ENCODE measurements around the gene COL6A1.

COL6A1 gene, protein sequence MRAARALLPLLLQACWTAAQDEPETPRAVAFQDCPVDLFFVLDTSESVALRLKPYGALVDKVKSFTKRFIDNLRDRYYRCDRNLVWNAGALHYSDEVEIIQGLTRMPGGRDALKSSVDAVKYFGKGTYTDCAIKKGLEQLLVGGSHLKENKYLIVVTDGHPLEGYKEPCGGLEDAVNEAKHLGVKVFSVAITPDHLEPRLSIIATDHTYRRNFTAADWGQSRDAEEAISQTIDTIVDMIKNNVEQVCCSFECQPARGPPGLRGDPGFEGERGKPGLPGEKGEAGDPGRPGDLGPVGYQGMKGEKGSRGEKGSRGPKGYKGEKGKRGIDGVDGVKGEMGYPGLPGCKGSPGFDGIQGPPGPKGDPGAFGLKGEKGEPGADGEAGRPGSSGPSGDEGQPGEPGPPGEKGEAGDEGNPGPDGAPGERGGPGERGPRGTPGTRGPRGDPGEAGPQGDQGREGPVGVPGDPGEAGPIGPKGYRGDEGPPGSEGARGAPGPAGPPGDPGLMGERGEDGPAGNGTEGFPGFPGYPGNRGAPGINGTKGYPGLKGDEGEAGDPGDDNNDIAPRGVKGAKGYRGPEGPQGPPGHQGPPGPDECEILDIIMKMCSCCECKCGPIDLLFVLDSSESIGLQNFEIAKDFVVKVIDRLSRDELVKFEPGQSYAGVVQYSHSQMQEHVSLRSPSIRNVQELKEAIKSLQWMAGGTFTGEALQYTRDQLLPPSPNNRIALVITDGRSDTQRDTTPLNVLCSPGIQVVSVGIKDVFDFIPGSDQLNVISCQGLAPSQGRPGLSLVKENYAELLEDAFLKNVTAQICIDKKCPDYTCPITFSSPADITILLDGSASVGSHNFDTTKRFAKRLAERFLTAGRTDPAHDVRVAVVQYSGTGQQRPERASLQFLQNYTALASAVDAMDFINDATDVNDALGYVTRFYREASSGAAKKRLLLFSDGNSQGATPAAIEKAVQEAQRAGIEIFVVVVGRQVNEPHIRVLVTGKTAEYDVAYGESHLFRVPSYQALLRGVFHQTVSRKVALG

DNA sequence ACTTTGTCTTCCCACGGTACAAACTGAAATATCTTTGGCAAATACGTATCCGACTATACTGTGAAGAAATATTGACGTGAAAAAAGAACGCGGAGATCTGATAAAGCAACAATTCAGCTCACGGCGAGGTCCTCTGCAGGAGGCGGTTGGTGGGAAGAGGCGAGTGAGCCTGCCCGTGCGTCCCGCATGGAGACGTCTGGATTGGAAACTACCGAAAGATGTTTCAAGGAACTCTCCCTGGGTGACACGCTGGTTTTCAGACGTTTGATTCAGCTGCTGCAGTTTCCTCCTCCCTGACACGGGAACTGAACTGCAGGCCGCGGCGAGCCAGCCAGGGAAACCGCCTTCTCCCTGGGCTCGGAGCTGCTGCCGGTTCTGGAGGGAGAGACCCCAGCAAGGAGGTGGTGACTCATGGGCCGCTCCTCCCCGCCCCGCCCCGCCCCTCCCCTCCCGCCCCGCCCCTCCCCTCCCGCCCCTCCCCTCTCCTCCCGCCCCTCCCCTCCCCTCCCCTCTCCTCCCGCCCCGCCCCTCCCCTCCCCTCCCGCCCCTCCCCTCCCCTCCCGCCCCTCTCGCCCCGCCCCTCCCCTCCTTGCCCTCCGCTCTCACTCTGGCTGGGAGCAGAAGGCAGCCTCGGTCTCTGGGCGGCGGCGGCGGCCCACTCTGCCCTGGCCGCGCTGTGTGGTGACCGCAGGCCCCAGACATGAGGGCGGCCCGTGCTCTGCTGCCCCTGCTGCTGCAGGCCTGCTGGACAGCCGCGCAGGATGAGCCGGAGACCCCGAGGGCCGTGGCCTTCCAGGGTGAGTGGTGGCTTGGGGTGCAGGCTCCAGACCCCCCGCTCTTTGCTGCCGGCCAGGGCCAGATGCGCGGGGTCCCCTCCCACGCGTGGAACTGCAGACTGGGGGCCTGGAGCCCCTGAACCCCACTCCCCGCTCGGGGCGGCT is at the start of gene COL6A1:
COL6A1 (plus strand) TSS at position 620 of the 941 bp plus-strand sequence; CDS start at position 701, 81 bp downstream.
- Histone ChIP-seq H3K27ac (ENCODE audit: low read depth, low read length) (peak within 1 kb of the TSS; percentile 95), H3K36me3 (ENCODE audit: control insufficient read depth, insufficient read depth, low read length) (no peaks in the 10 kb centered on the region), H3K27me3 (ENCODE audit: control insufficient read depth, insufficient read depth, low read length) (no peaks in the 10 kb centered on the region), H3K4me3 (ENCODE audit: low read length) (peak within 1 kb of the TSS; percentile 84), H3K4me1 (ENCODE audit: control insufficient read depth, insufficient read depth, low read length) (peaks cover 40% of the 10 kb centered on the region), H3K9ac (ENCODE audit: low read length) (peak within 1 kb of the TSS; percentile 67)

DNA sequence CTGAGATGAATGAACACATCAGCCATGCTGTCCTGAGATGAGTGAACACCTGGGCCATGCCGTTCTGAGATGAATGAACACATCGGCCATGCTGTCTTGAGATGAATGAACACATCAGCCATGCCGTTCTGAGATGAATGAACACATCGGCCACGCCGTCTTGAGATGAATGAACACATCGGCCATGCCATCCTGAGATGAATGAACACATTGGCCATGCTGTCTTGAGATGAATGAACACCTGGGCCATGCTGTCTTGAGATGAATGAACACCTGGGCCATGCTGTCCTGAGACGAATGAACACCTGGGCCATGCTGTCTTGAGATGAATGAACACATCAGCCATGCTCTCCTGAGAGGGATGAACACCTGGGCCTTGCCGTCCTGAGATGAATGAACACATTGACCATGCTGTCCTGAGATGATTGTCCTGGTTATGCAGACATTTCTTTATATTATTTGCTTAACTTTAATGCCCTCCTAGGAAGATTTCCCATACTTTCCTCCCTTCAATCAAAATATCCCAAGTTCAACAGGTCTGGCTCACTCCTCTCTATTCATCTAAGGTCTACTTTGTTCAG is 48.6 kb upstream of the COL6A1 start:
- Histone ChIP-seq H3K4me3 (ENCODE audit: low read length) (no peak overlapping the region), H3K9ac (ENCODE audit: low read length) (no peak overlapping the region), H3K36me3 (ENCODE audit: control insufficient read depth, insufficient read depth, low read length) (no peaks in the 10 kb centered on the region), H3K4me1 (ENCODE audit: control insufficient read depth, insufficient read depth, low read length) (no peaks in the 10 kb centered on the region), H3K27me3 (ENCODE audit: control insufficient read depth, insufficient read depth, low read length) (no peaks in the 10 kb centered on the region), H3K27ac (ENCODE audit: low read depth, low read length) (no peak overlapping the region)

DNA sequence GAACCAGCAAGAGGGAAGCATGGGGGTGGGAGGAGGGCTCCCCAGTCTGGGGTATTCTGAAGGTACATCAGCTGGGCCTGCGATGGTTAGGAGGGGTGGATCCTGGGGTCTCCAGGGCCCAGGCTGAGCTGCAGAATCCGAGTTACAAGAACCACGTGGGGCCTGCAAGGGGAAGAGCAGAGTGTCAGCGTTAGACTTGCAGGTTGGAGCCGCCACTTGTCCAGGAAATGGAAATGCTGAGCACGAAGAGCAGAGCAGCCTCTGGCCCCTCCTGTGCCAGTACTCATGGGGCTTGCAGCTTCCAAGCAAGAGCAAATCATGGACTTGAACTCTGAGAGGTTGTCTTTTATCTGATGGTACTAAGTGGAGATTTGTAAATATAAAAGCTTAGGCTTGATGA is 47.5 kb upstream of the COL6A1 start:
- Histone ChIP-seq H3K36me3 (ENCODE audit: control insufficient read depth, insufficient read depth, low read length) (no peaks in the 10 kb centered on the region), H3K27me3 (ENCODE audit: control insufficient read depth, insufficient read depth, low read length) (no peaks in the 10 kb centered on the region), H3K4me1 (ENCODE audit: control insufficient read depth, insufficient read depth, low read length) (no peaks in the 10 kb centered on the region), H3K9ac (ENCODE audit: low read length) (no peak overlapping the region), H3K27ac (ENCODE audit: low read depth, low read length) (no peak overlapping the region), H3K4me3 (ENCODE audit: low read length) (no peak overlapping the region)

DNA sequence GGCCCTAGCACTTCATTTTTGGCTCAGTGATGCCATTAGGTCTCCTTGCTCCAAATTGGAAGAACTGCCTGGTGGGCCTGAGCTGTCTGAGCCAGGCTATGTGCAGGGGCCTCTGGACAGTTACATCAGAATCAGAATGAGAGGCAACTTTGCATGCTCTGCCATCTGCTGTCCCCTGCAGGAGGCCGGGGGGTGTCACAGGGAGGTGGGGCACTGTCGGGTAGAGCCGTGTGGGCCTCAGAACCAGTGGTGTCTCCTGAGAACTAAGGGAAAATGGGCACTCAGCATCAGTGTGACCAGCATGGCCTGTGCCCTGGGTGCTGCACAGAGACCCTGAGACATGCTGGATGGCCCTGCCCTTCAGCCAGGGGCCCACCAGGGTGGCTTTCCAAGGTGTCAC is 47.0 kb upstream of the COL6A1 start:
- Histone ChIP-seq H3K27ac (ENCODE audit: low read depth, low read length) (no peak overlapping the region), H3K27me3 (ENCODE audit: control insufficient read depth, insufficient read depth, low read length) (no peaks in the 10 kb centered on the region), H3K36me3 (ENCODE audit: control insufficient read depth, insufficient read depth, low read length) (no peaks in the 10 kb centered on the region), H3K9ac (ENCODE audit: low read length) (no peak overlapping the region), H3K4me3 (ENCODE audit: low read length) (no peak overlapping the region), H3K4me1 (ENCODE audit: control insufficient read depth, insufficient read depth, low read length) (no peaks in the 10 kb centered on the region)

DNA sequence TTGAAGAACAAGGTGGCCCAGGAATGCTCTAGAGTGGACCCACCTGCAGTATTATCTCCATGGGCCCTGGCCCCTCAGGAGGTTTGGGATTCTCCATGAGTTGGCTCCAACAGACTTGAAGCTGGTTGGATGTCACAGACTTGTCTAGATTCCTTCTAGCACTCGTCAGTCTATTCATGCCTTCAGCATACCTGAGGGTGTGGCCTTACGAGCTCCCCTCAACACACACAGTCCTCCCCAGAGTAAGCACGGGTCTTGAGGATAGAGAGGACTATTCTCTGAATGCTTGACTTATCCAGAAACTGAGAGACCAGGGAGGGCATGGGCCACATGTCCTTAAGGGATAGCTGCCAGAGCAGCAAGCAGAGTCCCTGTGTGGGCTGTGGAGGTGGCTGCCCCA is 45.9 kb upstream of the COL6A1 start:
- Histone ChIP-seq H3K36me3 (ENCODE audit: control insufficient read depth, insufficient read depth, low read length) (no peaks in the 10 kb centered on the region), H3K27ac (ENCODE audit: low read depth, low read length) (no peak overlapping the region), H3K27me3 (ENCODE audit: control insufficient read depth, insufficient read depth, low read length) (no peaks in the 10 kb centered on the region), H3K4me1 (ENCODE audit: control insufficient read depth, insufficient read depth, low read length) (no peaks in the 10 kb centered on the region), H3K9ac (ENCODE audit: low read length) (no peak overlapping the region), H3K4me3 (ENCODE audit: low read length) (no peak overlapping the region)

DNA sequence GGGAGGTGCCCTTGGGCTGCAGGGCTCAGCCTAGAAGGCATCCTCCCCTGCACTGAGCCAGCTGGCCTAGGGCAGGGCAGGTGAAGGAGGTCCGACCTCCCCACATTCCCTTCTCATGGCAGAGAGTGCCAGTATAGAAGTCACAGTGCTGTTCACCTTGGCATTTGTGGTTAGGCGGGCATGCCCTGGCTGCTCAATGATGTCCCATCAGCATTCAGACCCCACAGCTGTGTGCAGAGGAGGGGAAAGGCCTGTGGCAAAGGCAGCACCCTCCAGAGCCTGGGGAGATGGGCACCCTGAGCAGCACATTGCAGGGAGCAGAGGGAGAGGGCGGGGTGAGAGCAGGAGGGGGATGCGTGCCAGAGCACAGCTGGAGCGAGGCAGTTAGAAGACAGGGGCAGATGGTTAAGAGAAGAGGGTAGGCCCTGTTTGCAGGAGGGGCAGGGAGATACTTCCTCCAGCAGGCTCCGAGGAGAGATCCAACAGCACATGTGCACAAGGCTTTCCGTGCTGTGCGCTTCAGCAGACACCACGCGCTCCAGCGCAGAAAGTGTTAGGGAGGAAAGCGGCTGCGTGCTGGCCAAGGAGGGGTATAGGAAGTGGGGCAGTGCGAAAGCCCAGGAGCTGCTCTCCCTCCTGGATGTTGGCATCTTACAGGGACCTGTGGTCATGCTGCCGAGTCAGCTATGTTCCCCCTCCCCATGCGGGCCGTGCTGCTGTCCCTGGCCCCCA is 43.7 kb upstream of the COL6A1 start:
- H3K27ac ChIP-seq (ENCODE audit: low read depth, low read length): no peak overlapping the region

DNA sequence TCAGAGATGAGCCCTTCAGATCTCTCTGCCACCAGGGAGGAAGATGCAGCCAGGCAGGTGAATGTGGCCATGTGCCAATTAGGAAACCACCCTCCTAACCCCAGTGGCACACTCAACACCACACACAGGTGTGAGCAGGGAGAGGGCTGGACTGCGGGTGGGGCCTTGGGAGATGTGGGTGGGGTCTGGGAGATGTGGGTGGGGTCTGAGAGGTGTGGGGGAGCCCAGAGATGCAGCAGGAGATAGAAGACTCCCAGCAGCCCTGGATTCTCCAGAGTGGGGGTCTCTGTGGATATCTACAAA is 43.2 kb upstream of the COL6A1 start:
- no peak overlapping the region for H3K27ac ChIP-seq (ENCODE audit: low read depth, low read length)
- H3K27me3 ChIP-seq (ENCODE audit: control insufficient read depth, insufficient read depth, low read length): no peaks in the 10 kb centered on the region
- no peak overlapping the region for H3K4me3 ChIP-seq (ENCODE audit: low read length)
- H3K4me1 ChIP-seq (ENCODE audit: control insufficient read depth, insufficient read depth, low read length): no peaks in the 10 kb centered on the region
- H3K9ac ChIP-seq (ENCODE audit: low read length): no peak overlapping the region
- no peaks in the 10 kb centered on the region for H3K36me3 ChIP-seq (ENCODE audit: control insufficient read depth, insufficient read depth, low read length)

More for the DNA sequence above, 43.7 kb upstream of the COL6A1 start:
- H3K4me1 ChIP-seq (ENCODE audit: control insufficient read depth, insufficient read depth, low read length): no peaks in the 10 kb centered on the region
- no peaks in the 10 kb centered on the region for H3K36me3 ChIP-seq (ENCODE audit: control insufficient read depth, insufficient read depth, low read length)
- no peak overlapping the region for H3K4me3 ChIP-seq (ENCODE audit: low read length)
- no peak overlapping the region for H3K9ac ChIP-seq (ENCODE audit: low read length)
- H3K27me3 ChIP-seq (ENCODE audit: control insufficient read depth, insufficient read depth, low read length): no peaks in the 10 kb centered on the region

DNA sequence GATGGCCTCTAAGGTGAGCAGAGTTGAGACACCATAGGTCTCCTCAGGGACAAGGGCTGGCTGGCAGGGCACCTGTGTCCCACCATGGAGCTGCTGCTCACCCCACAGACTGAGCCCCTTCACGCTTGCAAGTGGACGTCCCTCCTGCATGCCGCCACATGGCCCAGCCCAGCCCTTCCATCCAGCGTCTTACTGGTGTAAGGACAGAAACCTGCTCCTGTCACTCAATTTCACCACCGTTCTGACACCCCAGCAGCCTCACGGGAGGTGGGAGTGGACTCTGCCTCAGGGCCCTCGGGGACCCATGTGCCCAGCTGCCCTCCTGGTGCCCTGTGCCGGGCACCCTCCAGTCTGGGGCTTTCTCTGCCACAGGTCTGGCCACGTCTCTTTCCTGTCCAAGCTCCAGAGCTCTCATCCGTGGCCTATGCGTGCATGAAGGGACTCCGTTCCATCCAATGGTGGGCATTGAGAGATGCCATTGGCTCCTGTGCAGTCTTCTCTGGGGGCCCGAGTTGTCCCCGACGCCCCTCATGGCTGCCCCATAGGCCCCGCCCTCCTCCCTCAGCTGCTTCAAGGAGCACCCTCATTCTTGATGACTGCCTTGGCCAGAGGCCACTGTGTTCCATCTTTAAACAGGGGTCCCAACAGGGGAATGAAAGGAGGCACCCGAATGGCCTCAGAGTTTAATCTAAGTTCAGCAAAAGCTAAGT is 42.6 kb upstream of the COL6A1 start:
- Histone ChIP-seq H3K4me3 (ENCODE audit: low read length) (no peak overlapping the region), H3K4me1 (ENCODE audit: control insufficient read depth, insufficient read depth, low read length) (no peaks in the 10 kb centered on the region), H3K27ac (ENCODE audit: low read depth, low read length) (no peak overlapping the region), H3K36me3 (ENCODE audit: control insufficient read depth, insufficient read depth, low read length) (no peaks in the 10 kb centered on the region), H3K9ac (ENCODE audit: low read length) (no peak overlapping the region), H3K27me3 (ENCODE audit: control insufficient read depth, insufficient read depth, low read length) (no peaks in the 10 kb centered on the region)

DNA sequence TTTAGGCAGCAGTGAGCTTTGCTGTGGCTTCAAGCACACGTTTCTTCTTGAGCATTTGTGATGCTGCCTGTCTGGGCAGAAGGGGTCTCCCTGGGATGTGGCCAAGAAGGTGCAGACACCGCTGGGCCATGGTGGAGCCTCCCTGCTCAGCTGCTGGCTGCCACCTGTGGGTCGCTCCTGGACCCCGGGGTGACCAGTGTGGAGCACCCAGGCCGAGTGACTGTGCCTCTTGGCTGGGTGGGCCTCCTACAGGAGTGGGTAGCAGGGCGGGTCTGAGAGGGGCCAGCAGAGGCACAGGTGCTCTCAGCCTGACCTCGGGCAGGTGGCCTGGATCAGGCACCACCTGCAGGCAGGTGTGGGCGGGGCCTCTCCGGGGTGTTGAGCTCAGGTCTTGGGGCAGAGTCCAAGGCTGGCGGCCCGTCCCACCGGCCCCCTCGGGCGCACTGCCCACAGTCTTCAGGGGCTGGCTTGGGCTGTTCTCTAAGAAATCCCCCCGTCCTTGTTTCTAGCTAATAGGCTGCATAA is 42.0 kb upstream of the COL6A1 start:
- Histone ChIP-seq H3K36me3 (ENCODE audit: control insufficient read depth, insufficient read depth, low read length) (no peaks in the 10 kb centered on the region), H3K4me1 (ENCODE audit: control insufficient read depth, insufficient read depth, low read length) (no peaks in the 10 kb centered on the region), H3K27ac (ENCODE audit: low read depth, low read length) (no peak overlapping the region), H3K4me3 (ENCODE audit: low read length) (no peak overlapping the region), H3K27me3 (ENCODE audit: control insufficient read depth, insufficient read depth, low read length) (no peaks in the 10 kb centered on the region), H3K9ac (ENCODE audit: low read length) (no peak overlapping the region)

DNA sequence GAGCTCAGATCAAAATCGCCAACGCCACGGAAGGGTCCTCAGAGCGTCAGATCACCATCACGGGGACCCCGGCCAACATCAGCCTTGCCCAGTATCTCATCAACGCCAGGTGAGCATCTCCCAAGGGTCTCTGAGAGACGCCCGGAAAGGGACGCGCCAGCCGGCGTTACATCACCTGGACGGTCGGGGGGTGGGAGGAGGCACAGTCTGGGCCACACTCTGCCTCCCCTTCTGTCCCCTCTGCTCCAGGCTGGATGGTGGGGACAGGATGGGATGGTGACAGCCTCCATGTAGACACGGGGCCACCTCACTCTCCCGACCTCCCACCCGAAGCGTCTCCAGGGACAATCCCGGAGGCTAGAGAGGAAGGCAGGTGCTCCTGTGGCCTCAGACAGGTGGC is 41.5 kb upstream of the COL6A1 start:
- H3K4me3 ChIP-seq (ENCODE audit: low read length): no peak overlapping the region
- H3K4me1 ChIP-seq (ENCODE audit: control insufficient read depth, insufficient read depth, low read length): no peaks in the 10 kb centered on the region
- no peak overlapping the region for H3K9ac ChIP-seq (ENCODE audit: low read length)
- no peaks in the 10 kb centered on the region for H3K27me3 ChIP-seq (ENCODE audit: control insufficient read depth, insufficient read depth, low read length)
- no peak overlapping the region for H3K27ac ChIP-seq (ENCODE audit: low read depth, low read length)
- no peaks in the 10 kb centered on the region for H3K36me3 ChIP-seq (ENCODE audit: control insufficient read depth, insufficient read depth, low read length)
